Measurements from ENCODE around the gene NUP88.

NUP88 gene

DNA sequence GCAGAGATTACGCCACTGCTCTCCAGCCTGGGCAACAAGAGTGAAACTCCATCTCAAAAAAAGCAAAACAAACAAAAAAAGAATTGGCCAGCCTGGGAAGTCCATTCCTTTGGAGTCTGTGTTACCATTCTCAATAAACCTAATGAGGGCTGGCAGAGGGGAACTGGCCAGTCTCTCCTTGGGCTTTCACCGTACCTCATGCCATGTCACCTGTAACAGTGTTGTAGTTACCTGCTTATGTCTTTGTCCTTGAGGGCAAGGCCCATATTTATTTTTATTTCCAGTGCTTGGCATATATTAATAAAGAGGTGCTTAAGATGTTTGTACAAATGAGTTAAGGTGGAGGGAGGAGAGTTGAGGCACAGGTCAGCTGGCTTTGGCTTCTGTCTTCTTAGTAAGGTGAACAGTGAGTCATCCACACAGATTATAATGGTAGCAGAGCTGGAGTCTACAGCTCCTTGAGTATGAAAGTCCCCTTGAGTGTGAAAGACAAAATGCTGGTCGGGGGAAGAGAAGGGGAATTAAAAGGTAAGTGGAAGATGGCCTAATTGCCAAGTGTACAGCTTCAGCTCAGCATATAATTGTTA is 11.0 kb upstream of the NUP88 start:
- no peak for ATAC-seq
- H3K9me3 Mint-ChIP-seq, result no peaks in the 10 kb centered on the region
- H3K4me3 Mint-ChIP-seq, result no peak overlapping the region
- H3K36me3 Mint-ChIP-seq, result peaks cover 74% of the 10 kb centered on the region
- H3K27ac Mint-ChIP-seq, result peak overlapping the region; percentile 11
- peaks cover 30% of the 10 kb centered on the region for H3K4me1 Mint-ChIP-seq
- no peaks in the 10 kb centered on the region for H3K27me3 Mint-ChIP-seq

DNA sequence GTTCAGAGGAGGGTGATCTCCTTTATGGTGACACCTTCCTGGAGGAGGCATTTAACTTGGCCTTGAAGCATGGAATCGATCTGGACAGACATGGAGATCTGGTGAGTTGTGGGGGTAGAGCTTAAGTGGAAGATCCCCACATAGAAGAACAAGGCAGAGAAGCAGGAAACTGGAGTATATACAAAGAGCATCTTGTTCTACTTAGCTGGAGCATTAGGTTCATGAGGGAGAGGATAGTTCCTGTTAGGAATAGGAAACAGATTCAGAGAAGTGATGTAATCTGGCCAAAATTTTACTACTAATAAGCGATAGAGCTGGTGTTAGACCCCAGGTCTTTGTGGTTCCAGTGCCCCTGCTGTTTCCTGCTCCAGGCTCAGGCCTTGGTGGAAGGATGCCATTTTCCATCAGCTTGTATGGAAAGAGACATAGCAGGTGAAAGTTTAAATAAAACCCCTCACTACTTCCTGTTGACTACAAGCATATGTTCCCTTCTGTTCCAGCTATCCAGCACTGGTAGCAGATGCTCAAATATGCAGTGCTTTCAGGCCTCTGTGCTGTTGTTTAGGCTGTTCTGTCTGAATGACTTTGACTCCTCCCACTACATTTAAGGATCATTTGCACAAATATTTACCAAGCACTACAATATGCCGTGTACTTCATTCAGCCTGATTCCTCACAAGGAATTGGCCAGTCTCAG is 9.9 kb upstream of the NUP88 start:
- Mint-ChIP-seq H3K27ac (no peak overlapping the region), H3K9me3 (no peaks in the 10 kb centered on the region), H3K36me3 (peaks cover 76% of the 10 kb centered on the region), H3K4me1 (peaks cover 30% of the 10 kb centered on the region), H3K27me3 (no peaks in the 10 kb centered on the region), H3K4me3 (no peak overlapping the region)
- ATAC-seq, result no peak

DNA sequence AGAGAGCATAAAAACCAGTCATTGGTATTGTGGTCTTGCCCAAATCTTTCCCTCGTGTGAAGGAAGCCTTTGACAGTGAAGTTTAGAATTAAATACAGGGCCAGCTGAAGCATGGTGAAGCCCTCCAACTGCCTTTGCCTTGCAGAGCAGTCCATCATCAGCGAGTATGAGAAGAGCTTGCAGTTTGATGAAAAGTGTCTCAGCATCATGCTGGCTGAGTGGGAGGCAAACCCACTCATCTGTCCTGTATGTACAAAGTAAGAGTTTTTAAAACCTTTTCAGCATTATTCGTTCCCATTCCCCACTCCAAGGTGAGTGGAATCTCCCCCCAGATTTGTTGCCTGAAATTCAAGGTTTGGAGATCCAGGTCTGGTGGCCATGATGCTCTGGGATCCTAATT is 6.4 kb upstream of the NUP88 start:
- peaks cover 67% of the 10 kb centered on the region for H3K36me3 Mint-ChIP-seq
- H3K27me3 Mint-ChIP-seq, result no peaks in the 10 kb centered on the region
- ATAC-seq, result no peak
- H3K4me3 Mint-ChIP-seq, result no peak overlapping the region
- no peaks in the 10 kb centered on the region for H3K9me3 Mint-ChIP-seq
- peaks cover 43% of the 10 kb centered on the region for H3K4me1 Mint-ChIP-seq
- H3K27ac Mint-ChIP-seq, result no peak overlapping the region

- H3K4me1 Mint-ChIP-seq, result peaks cover 45% of the 10 kb centered on the region
- no peaks in the 10 kb centered on the region for H3K9me3 Mint-ChIP-seq
- no peak overlapping the region for H3K27ac Mint-ChIP-seq
- H3K36me3 Mint-ChIP-seq, result peaks cover 61% of the 10 kb centered on the region
- no peak for ATAC-seq
- no peak overlapping the region for H3K4me3 Mint-ChIP-seq
- no peaks in the 10 kb centered on the region for H3K27me3 Mint-ChIP-seq
Observed at GRCh38 chr17:5424909-5425308, 5.4 kb upstream of the NUP88 start.

- Mint-ChIP-seq H3K36me3 (peaks cover 39% of the 10 kb centered on the region), H3K9me3 (no peaks in the 10 kb centered on the region), H3K27ac (no peak overlapping the region), H3K27me3 (no peaks in the 10 kb centered on the region), H3K4me1 (peaks cover 30% of the 10 kb centered on the region), H3K4me3 (no peak overlapping the region)
- no peak for ATAC-seq
Observed at GRCh38 chr17:5422505-5422904, 3.0 kb upstream of the NUP88 start.

- peak within 1 kb of the TSS; percentile 99 for H3K4me3 Mint-ChIP-seq
- H3K9me3 Mint-ChIP-seq, result no peaks in the 10 kb centered on the region
- no peaks in the 10 kb centered on the region for H3K27me3 Mint-ChIP-seq
- peak; percentile 84 for ATAC-seq
- H3K4me1 Mint-ChIP-seq, result peaks cover 35% of the 10 kb centered on the region
- H3K27ac Mint-ChIP-seq, result peak within 1 kb of the TSS; percentile 98
- H3K36me3 Mint-ChIP-seq, result peaks cover 30% of the 10 kb centered on the region
Observed at GRCh38 chr17:5419959-5420653, 644 bp upstream of the NUP88 start, which contains the start of gene RPAIN. RPAIN (plus strand) TSS chr17:5420182; CDS start chr17:5420211, 29 bp downstream.

GRCh38 chr17:5418858-5419355 is 555 bp downstream of the NUP88 start:
- Mint-ChIP-seq H3K4me1 (peaks cover 35% of the 10 kb centered on the region), H3K27ac (peak overlapping the region; percentile 98), H3K9me3 (no peaks in the 10 kb centered on the region), H3K27me3 (no peaks in the 10 kb centered on the region), H3K36me3 (peaks cover 27% of the 10 kb centered on the region), H3K4me3 (peak overlapping the region; percentile 99)
- ATAC-seq, result peak; percentile 80

- Mint-ChIP-seq H3K36me3 (peaks cover 34% of the 10 kb centered on the region), H3K27me3 (no peaks in the 10 kb centered on the region), H3K9me3 (no peaks in the 10 kb centered on the region), H3K4me3 (peak overlapping the region; percentile 99), H3K4me1 (peaks cover 44% of the 10 kb centered on the region), H3K27ac (peak overlapping the region; percentile 98)
- ATAC-seq, result no peak
Observed at GRCh38 chr17:5416901-5417300, 2.6 kb downstream of the NUP88 start.

DNA sequence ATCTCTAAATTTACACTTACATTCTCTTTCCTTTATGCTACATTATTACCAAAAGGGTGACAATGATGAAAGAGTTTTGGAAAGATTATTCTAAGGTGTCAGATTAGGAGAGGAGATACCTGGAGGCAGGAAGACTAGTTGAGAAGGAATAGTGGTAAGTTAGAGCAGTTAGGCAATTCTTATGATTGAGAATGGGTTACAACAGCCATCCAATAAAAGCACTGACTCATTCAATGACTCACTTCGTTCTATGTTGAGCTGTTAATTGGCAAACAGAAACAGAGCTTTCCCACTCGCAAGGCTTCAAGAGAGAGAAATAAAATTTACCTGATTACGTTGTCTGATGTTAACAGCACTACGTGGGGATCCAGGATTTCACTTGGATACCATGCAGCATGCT is 5.8 kb downstream of the NUP88 start:
- Mint-ChIP-seq H3K4me1 (peaks cover 47% of the 10 kb centered on the region), H3K27me3 (no peaks in the 10 kb centered on the region), H3K4me3 (no peak overlapping the region), H3K27ac (peak overlapping the region; percentile 55), H3K36me3 (peaks cover 46% of the 10 kb centered on the region), H3K9me3 (no peaks in the 10 kb centered on the region)
- ATAC-seq, result no peak

- ATAC-seq, result peak; percentile 87
- peak overlapping the region; percentile 87 for H3K27ac Mint-ChIP-seq
- H3K36me3 Mint-ChIP-seq, result peaks cover 40% of the 10 kb centered on the region
- no peaks in the 10 kb centered on the region for H3K9me3 Mint-ChIP-seq
- peaks cover 40% of the 10 kb centered on the region for H3K4me1 Mint-ChIP-seq
- no peaks in the 10 kb centered on the region for H3K27me3 Mint-ChIP-seq
- H3K4me3 Mint-ChIP-seq, result peak overlapping the region; percentile 77
Observed at GRCh38 chr17:5410594-5411272, 8.7 kb downstream of the NUP88 start.

GRCh38 chr17:5408186-5408585 is 11.3 kb downstream of the NUP88 start:
- Mint-ChIP-seq H3K4me1 (peaks cover 33% of the 10 kb centered on the region), H3K4me3 (no peak overlapping the region), H3K27me3 (no peaks in the 10 kb centered on the region), H3K27ac (no peak overlapping the region), H3K9me3 (no peaks in the 10 kb centered on the region), H3K36me3 (peaks cover 40% of the 10 kb centered on the region)
- no peak for ATAC-seq

- Mint-ChIP-seq H3K4me1 (peaks cover 11% of the 10 kb centered on the region), H3K36me3 (peaks cover 17% of the 10 kb centered on the region), H3K27me3 (no peaks in the 10 kb centered on the region), H3K4me3 (no peak overlapping the region), H3K9me3 (no peaks in the 10 kb centered on the region), H3K27ac (no peak overlapping the region)
- ATAC-seq, result no peak
Observed at GRCh38 chr17:5405400-5405799, 14.1 kb downstream of the NUP88 start.

DNA sequence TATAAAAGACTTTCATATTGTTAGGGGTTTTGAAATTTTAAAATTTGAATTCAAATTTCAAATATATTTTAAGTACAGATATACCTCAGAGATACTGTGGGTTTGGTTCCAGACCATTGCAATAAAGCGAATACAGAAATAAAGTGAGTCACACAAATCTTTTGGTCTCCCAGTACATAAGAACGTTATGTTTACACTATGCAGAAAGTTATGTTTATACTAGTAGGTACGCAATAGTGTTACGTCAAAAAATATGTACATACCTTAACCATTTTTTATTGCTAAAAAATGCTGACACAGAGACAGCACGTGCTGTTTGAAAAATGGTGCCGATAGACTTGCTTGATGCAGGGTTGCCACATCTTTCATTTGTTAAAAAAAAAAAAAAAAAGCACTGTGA is 19.7 kb downstream of the NUP88 start:
- H3K4me1 Mint-ChIP-seq, result no peaks in the 10 kb centered on the region
- no peak overlapping the region for H3K27ac Mint-ChIP-seq
- H3K9me3 Mint-ChIP-seq, result no peaks in the 10 kb centered on the region
- no peaks in the 10 kb centered on the region for H3K27me3 Mint-ChIP-seq
- peaks cover 42% of the 10 kb centered on the region for H3K36me3 Mint-ChIP-seq
- H3K4me3 Mint-ChIP-seq, result no peak overlapping the region
- ATAC-seq, result no peak

DNA sequence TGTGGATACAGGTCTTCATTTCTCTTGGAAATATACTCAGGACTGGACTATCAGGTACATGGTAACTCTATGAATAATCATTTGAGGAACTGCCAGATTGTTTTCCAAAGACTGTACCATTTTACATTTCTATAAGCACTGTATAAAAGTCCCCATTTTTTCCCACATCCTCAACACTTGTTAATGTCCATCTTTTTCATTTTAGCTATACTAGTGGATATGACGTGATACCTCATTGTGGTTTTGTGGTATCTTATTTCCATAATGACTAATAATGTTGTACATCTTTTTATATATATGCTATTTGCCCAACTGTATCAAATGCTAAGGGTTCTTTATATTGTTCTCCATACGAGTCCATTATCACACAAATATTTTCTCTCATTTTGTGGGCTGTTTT is 22.9 kb downstream of the NUP88 start:
- no peak for ATAC-seq
- Mint-ChIP-seq H3K27ac (peak overlapping the region; percentile 35), H3K36me3 (peaks cover 58% of the 10 kb centered on the region), H3K4me1 (no peaks in the 10 kb centered on the region), H3K9me3 (no peaks in the 10 kb centered on the region), H3K27me3 (no peaks in the 10 kb centered on the region), H3K4me3 (no peak overlapping the region)

GRCh38 chr17:5391678-5392077 is 27.8 kb downstream of the NUP88 start:
- Mint-ChIP-seq H3K27me3 (no peaks in the 10 kb centered on the region), H3K9me3 (no peaks in the 10 kb centered on the region), H3K27ac (no peak overlapping the region), H3K36me3 (peaks cover 68% of the 10 kb centered on the region), H3K4me1 (no peaks in the 10 kb centered on the region), H3K4me3 (no peak overlapping the region)
- no peak for ATAC-seq
